Endothelial cell (in vitro differentiated cells): ENCODE measurements around the gene KCNMB2. TPM values are rescaled to one million over a fixed set of nuclear protein-coding genes. Genes with fewer than 3 reads are reported as not detected.
"Not testable (repeated sequence)": the region's sequence is repeated elsewhere in the genome, so short reads cannot be mapped to it uniquely, and the experiment has no call there.

Source experiments
- DNase-seq: peaks from one replicate; pipeline ENCODE4 v3.0.0; 2021; ENCODE audit warnings: low spot score
- H3K27ac Mint-ChIP-seq: one replicate; pipeline ENCODE4 v1.8.0; 2021; ENCODE audit warnings: mixed read lengths, inconsistent platforms; ENCODE audit not compliant: unreplicated experiment
- H3K27me3 Mint-ChIP-seq: one replicate; pipeline ENCODE4 v1.8.0; 2021; ENCODE audit warnings: mild to moderate bottlenecking, moderate library complexity, mixed read lengths, inconsistent platforms; ENCODE audit not compliant: unreplicated experiment
- H3K36me3 Mint-ChIP-seq: one replicate; pipeline ENCODE4 v1.8.0; 2021; ENCODE audit warnings: mild to moderate bottlenecking, low read depth, mixed read lengths, inconsistent platforms; ENCODE audit not compliant: unreplicated experiment
- H3K4me1 Mint-ChIP-seq: one replicate; pipeline ENCODE4 v1.8.0; 2021; ENCODE audit warnings: mild to moderate bottlenecking, mixed read lengths, inconsistent platforms; ENCODE audit not compliant: unreplicated experiment
- H3K4me3 Mint-ChIP-seq: one replicate; pipeline ENCODE4 v1.8.0; 2021; ENCODE audit warnings: mild to moderate bottlenecking, mixed read lengths, inconsistent platforms; ENCODE audit not compliant: unreplicated experiment
- H3K9me3 Mint-ChIP-seq: one replicate; pipeline ENCODE4 v1.8.0; 2021; ENCODE audit warnings: mixed read lengths, inconsistent platforms; ENCODE audit not compliant: unreplicated experiment
- CTCF ChIP-seq: fragments of 200-600 bp; sonication (generic); IDR thresholded peaks from one replicate; pipeline ENCODE4 v1.5.0; 2021; ENCODE audit warnings: antibody characterized with exemption; ENCODE audit not compliant: unreplicated experiment
- total RNA-seq: library from RNA; stranded (reverse); fragmentation: NEBNext Ultra II Directional; extraction: Animal tissue kit (Norgen Biotek cat#: 25700); gene quantifications from one replicate; pipeline ENCODE4 v1.2.1, GENCODE V29; 2021; ENCODE audit not compliant: unreplicated experiment

The KCNMB2 gene
- total RNA-seq, 1 donor from 2014 or later: not detected

GRCh38 chr3:178850450-178851190 is 314.4 kb downstream of the KCNMB2 start:
- no peak for DNase-seq
- no peak for TF ChIP-seq CTCF
- Mint-ChIP-seq H3K27me3 (no peaks in the 10 kb centered on the region), H3K9me3 (no peaks in the 10 kb centered on the region), H3K36me3 (no peaks in the 10 kb centered on the region), H3K4me1 (no peaks in the 10 kb centered on the region), H3K27ac (no peak overlapping the region), H3K4me3 (no peak overlapping the region)

- Mint-ChIP-seq H3K4me3 (no peak overlapping the region), H3K9me3 (no peaks in the 10 kb centered on the region), H3K27me3 (no peaks in the 10 kb centered on the region), H3K36me3 (no peaks in the 10 kb centered on the region), H3K4me1 (no peaks in the 10 kb centered on the region), H3K27ac (no peak overlapping the region)
- no peak for TF ChIP-seq CTCF
- no peak for DNase-seq
These were observed 315.3 kb downstream of the KCNMB2 start for GRCh38 chr3:178851564-178851963.

GRCh38 chr3:178856804-178857203 is 320.6 kb downstream of the KCNMB2 start:
- Mint-ChIP-seq H3K4me3 (no peak overlapping the region), H3K4me1 (no peaks in the 10 kb centered on the region), H3K27me3 (no peaks in the 10 kb centered on the region), H3K9me3 (no peaks in the 10 kb centered on the region), H3K36me3 (no peaks in the 10 kb centered on the region), H3K27ac (no peak overlapping the region)
- no peak for TF ChIP-seq CTCF
- no peak for DNase-seq

GRCh38 chr3:178859386-178859785 is 323.1 kb downstream of the KCNMB2 start:
- TF ChIP-seq CTCF: no peak
- H3K27ac Mint-ChIP-seq: no peak overlapping the region
- no peaks in the 10 kb centered on the region for H3K9me3 Mint-ChIP-seq
- no peaks in the 10 kb centered on the region for H3K27me3 Mint-ChIP-seq
- H3K4me1 Mint-ChIP-seq: no peaks in the 10 kb centered on the region
- H3K36me3 Mint-ChIP-seq: no peaks in the 10 kb centered on the region
- DNase-seq: no peak
- H3K4me3 Mint-ChIP-seq: no peak overlapping the region

DNA sequence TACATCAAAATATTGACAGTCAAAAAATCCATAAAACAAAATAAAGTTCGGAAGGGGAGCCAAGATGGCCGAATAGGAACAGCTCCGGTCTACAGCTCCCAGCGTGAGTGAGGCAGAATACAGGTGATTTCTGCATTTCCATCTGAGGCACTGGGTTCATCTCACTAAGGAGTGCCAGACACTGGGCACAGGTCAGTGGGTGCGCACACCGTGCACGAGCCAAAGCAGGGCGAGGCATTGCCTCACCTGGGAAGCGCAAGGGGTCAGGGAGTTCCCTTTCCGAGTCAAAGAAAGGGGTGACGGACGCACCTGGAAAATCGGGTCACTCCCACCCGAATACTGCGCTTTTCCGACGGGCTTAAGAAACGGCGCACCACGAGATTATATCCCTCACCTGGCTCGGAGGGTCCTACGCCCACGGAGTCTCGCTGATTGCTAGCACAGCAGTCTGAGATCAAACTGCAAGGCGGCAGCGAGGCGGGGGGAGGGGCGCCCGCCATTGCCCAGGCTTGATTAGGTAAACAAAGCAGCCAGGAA is 323.7 kb downstream of the KCNMB2 start:
- DNase-seq, H3K36me3 Mint-ChIP-seq, H3K4me3 Mint-ChIP-seq, H3K27me3 Mint-ChIP-seq, H3K9me3 Mint-ChIP-seq, H3K4me1 Mint-ChIP-seq, H3K27ac Mint-ChIP-seq: not testable (repeated sequence)
